Embryonic facial prominence (tissue), 1 donor: Measurements from ENCODE around the gene RPS19BP1.
A peak's percentile ranks its signal among the peaks of the same experiment; 100 is the strongest.
"Not testable (repeated sequence)": the region's sequence is repeated elsewhere in the genome, so short reads cannot be mapped to it uniquely, and the experiment has no call there.

Experiments
- DNase-seq: peaks from one replicate; pipeline ENCODE4 v3.0.0-alpha.2; 2016; ENCODE audit errors: extremely low spot score

Gene RPS19BP1

DNA sequence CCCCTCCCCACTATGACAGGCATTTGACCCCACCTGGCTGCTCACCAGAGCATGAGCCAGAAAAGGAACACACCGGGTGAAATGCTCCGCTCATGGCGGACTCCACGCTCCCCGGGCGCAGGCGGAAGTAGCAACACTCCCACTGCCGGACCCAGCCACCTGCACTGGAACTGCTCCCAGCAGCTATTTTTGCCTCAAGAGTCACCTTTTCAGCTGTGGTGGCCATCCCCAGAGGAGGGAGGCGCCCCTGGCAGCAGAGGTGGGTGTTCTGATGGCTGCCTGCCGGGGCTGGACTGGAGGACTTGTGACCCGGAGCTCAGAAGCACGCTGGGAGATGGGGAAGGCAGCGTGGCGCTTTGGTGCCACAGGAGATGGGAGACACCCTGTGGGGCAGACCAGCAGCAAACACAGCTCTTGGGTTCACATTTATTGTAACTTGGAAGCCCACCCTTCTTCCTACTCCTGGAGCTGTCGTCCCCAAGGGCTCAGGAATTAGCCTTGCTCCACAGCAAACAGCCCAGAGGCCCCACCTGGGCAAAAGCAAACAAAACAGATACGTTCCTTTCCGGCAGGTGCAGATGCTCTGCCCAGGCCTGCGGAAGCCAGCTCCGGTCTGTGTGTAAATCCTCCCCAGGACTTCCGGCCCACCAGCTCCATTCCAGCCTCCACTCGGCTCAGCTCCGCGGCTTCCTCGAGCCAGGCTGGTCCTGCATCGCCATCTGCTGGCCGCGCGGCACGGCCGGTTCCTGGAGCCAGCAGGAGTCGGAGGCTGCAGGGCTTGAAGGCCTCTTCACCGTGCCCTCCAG lies 3.7 kb downstream of the RPS19BP1 start:
- DNase-seq, result peak; percentile 81

DNA sequence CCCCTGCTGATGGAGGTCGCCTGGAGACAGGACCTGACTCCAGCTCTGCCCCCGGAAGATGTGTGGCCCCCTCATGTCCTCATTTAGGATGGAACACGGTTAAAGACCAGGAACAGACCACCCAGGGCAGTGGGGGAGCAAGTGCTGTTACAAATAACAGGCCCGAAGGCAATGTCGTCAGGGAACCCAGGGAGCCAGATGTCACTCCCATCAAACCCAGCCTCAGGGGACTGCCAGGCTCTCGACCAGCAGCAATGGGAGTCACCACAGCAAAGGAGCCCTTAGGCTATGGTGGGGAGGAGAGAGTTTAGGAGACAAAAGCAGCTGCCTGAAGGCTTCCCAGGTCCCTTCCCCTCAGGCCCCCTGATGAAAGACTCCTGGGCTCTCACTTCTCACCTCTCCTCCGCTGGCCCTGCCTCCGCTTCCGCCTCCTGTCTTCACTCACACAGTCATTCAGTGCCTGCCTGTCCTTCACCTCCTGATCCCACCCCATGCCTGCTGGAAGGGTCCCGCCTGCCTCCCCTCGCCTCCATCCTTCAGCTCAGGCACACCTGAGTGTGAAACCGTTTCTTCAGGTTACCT lies 4.4 kb downstream of the RPS19BP1 start:
- DNase-seq, result no peak

DNA sequence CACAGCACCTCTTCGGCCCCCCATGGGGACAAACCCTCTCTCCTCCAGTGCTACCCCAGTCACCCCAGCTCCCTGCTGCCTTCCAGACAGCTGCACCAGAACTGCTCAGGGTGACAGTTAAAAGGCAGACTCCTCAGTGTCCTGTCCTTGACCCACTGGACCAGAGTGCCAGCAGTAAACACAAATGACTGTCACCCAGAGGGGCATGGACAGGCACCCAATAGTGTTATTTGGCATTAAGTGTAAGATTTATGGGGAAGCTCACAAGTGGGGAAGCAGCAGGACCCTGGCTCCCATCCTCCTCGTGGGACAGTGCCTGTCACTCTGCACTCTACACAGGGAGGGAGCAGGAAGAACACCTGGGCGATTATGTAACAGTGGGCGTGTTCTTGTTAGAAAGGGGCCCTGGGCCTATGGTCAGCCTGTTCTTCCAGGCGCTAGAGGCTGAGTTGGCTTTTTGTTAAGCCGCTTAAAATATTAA lies 5.0 kb downstream of the RPS19BP1 start:
- DNase-seq, result no peak

DNA sequence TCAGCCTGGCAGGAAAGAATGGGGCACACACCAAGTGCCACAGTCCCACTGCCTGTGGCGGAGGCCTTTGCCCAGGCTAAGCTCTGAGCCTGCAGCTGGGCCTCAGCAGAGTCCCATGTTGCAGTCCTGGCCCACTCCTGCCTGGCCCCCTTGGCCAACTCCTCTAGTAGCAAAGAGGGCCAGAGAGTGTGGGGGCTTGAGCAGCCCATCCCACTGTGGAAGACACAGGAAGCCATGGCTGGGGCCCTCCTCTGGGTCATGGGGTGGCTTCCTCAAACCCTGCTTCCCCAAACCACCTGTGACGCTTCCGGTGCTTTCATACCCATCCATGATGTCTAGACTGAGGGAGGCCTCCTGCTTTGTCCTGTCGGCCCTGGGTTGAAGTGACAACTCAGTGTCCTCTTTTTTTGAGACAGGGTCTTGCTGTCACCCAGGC lies 5.8 kb downstream of the RPS19BP1 start:
- no peak for DNase-seq

DNA sequence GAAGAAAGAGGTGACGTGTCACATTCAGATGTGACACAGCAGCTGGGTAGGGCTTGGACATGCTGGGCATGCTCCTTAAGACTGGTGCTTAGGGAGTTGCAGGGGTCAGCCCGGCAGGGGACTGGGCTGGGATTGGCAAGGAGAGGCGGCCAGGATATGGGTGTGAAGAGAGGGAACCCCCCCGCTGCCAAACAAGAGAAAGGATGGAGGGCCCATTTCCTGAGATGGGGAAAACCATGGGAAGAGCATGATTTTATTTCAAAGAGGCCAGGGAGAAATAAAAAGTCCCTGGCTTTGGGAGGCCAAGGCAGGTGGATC lies 6.9 kb downstream of the RPS19BP1 start:
- no peak for DNase-seq

DNA sequence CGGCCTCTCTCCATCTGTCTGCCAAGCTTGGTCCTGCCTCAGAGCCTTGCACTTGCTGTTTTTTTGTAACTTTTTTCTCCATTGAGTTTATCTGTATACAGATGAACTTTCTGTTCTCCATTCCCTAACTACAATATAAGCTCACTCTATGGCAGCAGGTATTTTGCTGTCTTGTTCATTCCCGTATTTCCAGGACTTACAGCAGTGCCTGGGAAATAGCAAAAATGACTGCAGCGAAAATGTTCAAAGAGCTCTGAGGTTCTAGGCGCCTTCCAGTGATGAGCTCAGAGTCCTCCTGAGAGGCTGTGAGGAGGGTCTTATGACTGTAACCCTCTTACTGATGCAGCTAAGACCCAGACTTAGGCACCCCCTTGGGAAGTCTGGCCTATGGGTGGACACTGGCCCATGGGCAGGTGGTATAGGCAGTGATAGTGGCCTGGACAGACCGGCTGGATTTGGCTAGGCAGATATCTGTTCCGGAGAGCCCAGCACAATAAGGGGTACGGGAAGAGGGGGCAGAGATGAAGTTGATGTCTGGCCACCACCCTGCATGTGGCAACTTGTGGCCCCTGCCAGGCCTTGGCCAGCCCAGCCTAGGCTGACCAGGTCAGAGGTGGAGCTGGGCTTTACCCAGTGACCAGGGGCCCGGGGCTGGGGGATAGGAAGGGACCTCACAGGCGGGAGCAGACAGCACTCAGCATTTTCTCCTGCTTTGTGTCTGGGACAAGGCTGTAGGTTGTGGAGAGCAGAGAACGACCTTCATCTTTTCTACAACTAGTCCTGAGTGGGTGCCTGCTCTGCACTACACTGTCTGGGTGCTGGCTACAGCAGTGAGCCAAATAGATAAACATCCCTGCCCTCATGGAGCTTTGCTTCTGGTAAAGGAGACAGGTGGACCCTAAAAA lies 7.5 kb downstream of the RPS19BP1 start:
- DNase-seq, result no peak

DNA sequence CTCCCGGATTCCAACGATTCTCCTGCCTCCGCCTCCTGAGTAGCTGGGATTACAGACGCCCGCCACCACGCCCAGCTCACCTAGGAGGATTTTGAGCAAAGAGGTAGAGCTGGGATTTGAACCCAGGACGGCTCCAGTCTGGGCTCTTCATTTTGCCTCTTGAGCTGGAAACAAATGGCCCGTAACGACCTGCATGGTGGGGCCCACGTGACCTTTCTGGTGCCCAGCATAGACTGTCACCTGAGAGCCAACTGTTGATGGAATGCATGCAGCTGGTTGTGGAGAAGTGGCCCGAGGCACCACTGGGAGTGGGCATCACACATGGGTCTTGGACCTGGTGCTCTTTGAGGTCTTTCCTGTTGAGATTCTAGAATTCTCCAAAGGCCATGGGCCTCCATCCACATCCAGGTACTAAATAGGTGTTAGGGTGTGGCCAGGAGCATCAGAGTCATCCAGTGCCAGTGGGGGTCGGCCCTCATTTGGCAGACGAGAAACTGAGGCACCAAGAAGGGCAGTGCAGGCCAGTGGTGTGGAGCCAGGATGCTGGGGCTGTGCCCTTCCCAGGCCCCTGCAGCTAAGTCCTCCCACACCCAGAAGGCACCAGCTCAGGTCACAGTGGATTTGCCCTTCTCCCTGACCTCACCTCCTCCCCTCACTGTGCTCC lies 8.3 kb downstream of the RPS19BP1 start:
- DNase-seq, result no peak

DNA sequence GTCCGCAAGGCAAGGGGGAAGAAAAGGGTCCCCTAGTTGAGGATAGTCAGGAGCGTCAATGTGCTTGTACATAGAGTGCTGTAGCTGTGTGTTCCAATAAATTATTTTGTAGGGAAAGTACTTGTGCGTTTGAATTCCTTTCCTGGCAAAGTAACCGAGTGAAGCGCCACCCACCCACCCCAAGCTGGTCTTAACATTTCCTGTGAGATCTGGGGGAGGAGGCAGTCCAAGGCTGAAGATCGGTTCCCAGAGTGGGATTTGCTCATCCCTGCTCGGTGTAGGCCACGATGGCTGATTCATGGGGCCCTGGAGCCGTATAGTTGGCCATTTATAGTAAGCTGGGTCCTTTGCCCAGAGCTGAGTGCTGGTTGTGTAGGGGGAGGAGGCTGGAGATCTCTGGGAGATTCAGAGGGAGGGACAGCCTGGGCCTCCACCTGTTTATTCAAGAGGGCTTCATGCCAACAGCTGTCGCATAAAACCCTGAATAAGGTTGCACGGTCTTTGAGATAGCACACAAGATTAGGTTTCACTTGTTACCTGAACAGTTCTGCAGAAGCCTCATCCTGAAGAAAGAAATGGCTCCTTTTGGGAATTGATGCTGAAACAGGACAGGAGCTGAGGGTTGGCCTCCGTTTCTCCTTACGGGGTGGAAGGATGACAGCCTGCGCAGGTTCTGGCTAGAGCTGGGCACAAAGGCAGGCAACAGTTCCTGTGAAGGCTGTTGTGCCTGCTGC lies 9.8 kb downstream of the RPS19BP1 start:
- DNase-seq, result no peak

DNA sequence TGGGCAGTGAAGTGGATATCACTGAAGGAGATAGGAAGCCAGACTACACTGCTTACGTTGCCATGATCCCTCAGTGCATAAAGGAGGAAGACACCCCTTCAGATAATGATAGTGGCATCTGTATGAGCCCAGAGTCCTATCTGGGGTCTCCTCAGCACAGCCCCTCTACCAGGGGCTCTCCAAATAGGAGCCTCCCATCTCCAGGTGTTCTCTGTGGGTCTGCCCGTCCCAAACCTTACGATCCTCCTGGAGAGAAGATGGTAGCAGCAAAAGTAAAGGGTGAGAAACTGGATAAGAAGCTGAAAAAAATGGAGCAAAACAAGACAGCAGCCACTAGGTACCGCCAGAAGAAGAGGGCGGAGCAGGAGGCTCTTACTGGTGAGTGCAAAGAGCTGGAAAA lies 10.5 kb downstream of the RPS19BP1 start:
- not testable (repeated sequence) for DNase-seq

DNA sequence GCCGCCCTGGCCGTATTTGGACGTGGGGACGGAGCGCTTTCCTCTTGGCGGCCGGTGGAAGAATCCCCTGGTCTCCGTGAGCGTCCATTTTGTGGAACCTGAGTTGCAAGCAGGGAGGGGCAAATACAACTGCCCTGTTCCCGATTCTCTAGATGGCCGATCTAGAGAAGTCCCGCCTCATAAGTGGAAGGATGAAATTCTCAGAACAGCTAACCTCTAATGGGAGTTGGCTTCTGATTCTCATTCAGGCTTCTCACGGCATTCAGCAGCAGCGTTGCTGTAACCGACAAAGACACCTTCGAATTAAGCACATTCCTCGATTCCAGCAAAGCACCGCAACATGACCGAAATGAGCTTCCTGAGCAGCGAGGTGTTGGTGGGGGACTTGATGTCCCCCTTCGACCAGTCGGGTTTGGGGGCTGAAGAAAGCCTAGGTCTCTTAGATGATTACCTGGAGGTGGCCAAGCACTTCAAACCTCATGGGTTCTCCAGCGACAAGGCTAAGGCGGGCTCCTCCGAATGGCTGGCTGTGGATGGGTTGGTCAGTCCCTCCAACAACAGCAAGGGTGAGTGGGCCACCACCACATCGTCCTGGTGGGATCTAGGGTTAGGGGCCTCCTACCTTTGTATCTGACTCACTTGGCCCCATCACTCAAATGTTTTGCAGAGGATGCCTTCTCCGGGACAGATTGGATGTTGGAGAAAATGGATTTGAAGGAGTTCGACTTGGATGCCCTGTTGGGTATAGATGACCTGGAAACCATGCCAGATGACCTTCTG lies 11.3 kb downstream of the RPS19BP1 start:
- not testable (repeated sequence) for DNase-seq

DNA sequence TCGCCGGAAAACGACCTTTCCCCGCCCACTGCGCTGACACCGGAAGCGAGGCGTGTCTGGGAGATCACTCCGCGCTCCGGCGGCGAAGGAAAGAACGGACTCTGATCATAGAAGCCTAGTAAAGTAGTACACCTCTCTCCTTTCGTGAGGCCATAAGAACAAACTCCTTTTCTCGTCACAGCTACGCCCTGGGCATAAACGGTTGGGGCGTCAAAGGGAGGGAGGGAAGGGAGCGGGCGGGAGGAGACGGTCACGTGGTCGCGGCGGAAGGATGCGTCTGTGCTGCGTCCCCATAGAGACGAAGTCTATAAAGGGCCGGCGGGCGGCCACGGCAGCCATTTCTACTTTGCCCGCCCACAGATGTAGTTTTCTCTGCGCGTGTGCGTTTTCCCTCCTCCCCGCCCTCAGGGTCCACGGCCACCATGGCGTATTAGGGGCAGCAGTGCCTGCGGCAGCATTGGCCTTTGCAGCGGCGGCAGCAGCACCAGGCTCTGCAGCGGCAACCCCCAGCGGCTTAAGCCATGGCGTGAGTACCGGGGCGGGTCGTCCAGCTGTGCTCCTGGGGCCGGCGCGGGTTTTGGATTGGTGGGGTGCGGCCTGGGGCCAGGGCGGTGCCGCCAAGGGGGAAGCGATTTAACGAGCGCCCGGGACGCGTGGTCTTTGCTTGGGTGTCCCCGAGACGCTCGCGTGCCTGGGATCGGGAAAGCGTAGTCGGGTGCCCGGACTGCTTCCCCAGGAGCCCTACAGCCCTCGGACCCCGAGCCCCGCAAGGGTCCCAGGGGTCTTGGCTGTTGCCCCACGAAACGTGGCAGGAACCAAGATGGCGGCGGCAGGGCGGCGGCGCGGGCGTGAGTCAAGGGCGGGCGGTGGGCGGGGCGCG lies 12.1 kb downstream of the RPS19BP1 start, which contains the start of gene ATF4:
TSS of gene ATF4 (plus strand) at position 337 of the 880 bp plus-strand sequence. CDS start 884 bp downstream, outside the sequence.
- peak; percentile 85 for DNase-seq

DNA sequence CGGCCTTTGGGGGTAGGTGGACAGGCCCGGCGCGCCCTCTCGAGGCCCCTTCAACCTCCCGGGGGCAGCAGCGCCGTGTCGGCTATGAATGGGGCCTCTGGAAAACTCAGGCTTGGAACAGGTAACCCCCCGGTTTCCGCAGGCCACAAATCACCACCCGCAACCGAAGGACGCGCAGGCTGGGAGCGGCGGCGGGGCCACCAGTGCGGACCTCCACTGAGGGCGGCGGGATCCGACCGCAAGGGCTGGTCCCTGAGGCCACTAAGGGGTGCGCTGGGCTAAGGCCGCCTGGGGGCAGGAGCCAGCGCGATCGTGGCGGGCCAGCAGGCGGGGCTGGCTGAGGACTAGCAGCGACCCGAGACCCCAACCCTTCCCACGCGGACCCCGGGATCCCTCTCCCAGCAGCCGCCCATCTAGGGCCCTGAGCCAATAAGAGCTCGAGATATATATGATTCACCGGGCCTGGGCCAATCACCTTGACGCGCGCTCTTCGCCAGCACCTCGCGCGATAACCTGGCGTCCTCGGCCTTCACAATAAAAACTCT lies 12.8 kb downstream of the RPS19BP1 start:
- peak; percentile 99 for DNase-seq

DNA sequence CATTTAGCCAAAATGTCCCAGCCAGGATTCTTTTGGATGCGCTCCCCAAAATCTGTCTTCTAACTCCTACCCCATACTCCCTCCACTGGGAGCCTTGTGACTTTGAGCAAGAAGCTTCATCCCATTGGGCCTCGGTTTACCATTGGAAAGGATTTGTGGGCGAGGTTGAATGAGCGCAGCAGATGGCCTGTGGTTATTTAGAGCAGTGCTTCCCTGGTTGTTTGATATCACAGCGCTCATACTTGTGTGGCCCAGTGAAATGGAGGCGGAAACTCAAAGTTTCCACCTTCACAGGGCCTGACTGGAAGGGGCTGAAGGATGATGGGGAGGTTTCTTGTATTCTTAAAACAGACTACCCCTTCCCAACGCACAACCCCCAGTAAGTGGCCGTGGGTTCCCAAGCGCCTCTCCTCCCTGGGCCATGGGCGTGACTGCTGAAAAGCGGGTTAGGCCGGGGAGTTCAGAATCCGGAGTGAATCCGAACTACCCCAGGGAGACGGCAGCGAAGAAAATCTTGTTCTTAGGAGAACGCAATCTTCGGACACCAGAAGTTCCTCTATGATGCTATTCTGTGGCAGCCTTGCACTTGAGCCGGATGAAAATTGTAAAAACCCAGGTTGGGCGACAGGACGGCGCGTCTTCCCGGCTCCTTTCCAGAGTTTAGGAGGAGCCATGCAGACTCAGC lies 13.4 kb downstream of the RPS19BP1 start:
- no peak for DNase-seq

DNA sequence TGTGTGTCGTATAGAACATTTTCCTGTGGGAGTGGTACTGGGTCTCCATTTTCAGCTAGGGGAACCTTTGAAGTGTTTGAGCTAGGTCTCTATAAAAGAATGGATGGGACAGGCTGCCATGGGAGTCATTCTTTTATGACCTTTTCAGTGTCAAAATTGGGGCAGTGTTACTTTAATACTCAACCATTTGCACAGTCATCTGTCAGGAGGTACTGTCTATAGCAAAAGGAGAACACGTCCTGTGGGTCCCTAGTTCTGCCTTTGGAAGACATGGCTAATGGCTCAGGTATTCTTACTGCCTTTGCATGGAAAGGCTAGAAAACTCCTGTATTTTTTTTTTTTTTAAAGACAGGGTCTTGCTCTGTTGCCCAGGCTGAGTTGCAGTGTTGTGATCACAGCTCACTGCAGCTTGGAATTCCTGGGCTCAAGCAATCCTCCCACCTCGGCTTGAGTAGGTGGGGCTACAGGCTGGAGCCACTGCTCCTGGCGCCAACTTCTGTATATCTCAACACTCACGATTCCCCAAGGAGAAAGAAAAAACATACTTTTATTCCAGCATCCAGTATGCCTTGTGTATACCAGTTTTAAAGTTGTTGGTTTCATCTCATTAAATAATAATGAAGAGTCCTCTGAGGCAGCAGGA lies 14.3 kb downstream of the RPS19BP1 start:
- no peak for DNase-seq

DNA sequence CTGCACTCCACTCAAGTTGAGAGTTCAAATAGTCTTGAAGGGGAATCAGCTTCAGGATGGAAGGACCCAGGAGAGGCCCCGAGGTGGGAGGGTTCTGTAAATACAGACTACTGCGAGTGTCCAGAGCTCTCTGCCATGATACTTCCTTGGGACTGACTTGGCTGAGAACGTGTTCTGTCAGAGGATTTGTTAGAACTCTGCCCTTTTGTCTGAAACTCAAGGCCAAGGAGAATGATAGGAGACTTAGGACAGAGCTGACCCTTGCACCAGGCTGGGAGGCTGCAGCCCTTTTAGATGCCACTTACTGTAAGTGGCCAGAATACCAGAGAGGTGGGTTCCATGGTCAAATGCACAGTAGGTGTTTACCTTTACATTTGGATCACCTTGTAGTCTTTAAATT lies 15.1 kb downstream of the RPS19BP1 start:
- no peak for DNase-seq

DNA sequence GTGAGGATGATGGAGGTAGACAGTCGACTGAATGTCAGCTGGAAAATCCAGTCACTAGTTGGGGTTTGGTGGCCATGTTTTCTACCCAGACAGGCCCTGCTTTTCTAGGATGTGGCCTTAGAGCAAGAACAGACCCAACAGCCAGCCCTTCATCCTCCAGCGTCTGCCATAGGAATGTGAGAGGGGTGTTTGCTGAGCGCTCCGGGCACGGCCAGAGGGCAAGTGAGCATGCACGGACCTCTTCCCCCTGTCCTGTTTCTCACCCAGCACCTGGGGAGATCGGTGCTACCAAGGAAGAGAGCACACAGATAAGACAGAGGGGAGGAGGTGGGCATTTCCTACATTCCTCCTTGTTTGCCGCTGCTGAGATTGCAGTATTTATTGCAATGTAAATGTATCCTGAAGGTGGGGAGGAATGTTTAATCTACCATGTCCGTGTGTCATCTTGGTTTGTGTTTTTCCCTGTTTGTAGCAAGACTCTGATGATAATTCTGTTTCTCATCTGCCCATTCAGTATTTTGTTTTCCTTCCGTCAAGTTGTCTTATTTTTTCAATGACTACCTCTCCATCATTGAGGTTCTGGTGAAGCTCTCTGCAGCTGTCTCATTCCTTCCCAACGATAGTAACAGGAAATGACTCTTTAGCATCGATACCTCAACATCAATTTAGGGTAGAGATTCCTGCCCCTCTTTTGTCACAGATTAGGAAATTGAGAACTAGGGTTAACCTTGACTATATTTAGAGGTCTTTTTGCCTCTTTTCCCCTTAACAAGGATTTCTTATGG lies 17.1 kb downstream of the RPS19BP1 start:
- no peak for DNase-seq

DNA sequence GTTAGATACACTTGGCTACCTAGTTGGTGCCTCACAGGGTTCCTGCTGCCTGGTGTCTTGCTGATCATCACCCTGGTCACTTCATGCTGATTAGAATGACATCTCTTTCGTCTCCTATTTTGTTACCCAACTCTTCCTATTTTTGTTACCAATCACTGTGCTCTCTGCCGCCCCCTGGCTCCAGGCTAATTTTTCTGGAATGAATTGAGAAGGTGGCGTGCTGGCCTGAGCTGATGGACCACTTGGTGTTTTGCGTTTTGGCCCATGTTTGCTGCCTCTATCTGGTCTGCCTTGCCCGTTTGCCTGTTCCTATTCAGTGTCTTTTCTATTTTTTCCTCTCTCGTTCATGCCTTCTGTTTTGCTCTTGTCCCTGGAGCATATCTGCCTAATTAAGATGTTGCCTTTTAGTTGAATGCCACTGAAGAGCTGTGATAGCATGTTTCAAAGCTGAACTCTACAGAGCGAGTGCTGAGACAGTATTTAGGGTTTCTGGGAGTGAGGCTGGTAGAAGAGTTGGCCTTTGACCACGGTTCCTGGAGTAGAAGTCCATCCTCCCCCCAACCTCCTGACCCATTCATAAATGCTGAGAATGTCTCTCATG lies 18.1 kb downstream of the RPS19BP1 start:
- DNase-seq, result no peak
